Bronchial epithelial cell (primary cell): Measurements from ENCODE around the gene RNF103. TPM values are rescaled to one million over a fixed set of nuclear protein-coding genes. Genes with fewer than 3 reads are reported as not detected.

ENCODE experiments used
- DNase-seq: peaks from one replicate; pipeline ENCODE4 v3.0.0-alpha.2; 2010; ENCODE audit warnings: low read depth
- FAIRE-seq: peaks from 2 replicates; lab custom pipeline; 2011; peaks lifted over from hg19 to GRCh38; lab: Jason Lieb, UNC
- H3K27me3 ChIP-seq: 2 replicates; pipeline ENCODE4 v1.5.1; 2011; ENCODE audit warnings: low read length; ENCODE audit not compliant: control insufficient read depth, insufficient read depth
- H3K36me3 ChIP-seq: 2 replicates; pipeline ENCODE4 v1.5.1; 2011; ENCODE audit warnings: low read length; ENCODE audit not compliant: control insufficient read depth, insufficient read depth
- H3K4me3 ChIP-seq: 2 replicates; pipeline ENCODE4 v1.5.1; 2011; ENCODE audit warnings: mild to moderate bottlenecking, low read depth, low read length, control low read depth
- CTCF ChIP-seq: IDR thresholded peaks from 2 replicates; pipeline ENCODE4 v1.5.1; 2011; ENCODE audit warnings: mild to moderate bottlenecking, moderate library complexity, low read length, control low read depth, inconsistent platforms; ENCODE audit not compliant: insufficient read depth, severe bottlenecking
- total RNA-seq: library from RNA; depleted of rRNA; stranded (reverse); fragments of >200 nt; gene quantifications from 2 replicates; pipeline ENCODE4 v1.2.1, GENCODE V29; 2014

RNF103 gene
- total RNA-seq, 1 donor from 2014 or later: 18.2 TPM

DNA sequence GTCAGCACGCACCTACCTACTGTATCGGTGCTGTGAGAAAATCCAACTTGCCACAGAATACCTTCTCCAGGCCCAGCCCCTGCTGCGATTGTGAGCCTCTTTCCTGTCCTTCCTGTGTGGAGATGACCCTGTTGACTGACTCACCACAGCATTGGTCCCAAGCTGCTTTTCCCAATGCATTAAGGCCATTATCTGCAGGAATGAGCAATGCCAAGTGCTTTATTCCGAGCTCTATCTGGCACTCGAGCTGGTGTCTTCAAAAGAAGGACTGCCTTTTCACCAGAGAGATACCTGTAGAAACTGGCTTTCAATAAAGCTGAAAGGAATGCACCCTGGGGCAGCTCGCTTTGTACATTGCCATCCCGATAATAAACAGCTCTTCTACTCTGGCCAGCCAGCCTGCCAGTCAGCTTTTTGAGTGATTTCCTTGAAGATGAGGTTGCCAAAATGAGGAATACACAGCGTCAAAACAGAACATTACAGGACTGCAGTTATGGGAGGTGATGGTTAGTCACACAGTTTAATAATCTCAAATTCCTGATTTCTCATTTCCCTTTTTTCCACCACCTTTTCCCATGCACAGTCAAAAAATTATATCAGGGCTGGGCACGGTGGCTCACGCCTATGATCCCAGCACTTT lies 8.3 kb upstream of the RNF103 start:
- Histone ChIP-seq H3K27me3 (no peaks in the 10 kb centered on the region), H3K36me3 (no peaks in the 10 kb centered on the region), H3K4me3 (no peak overlapping the region)
- no peak for DNase-seq
- no peak for FAIRE-seq
- TF ChIP-seq CTCF: no peak

- TF ChIP-seq CTCF: no peak
- Histone ChIP-seq H3K36me3 (no peaks in the 10 kb centered on the region), H3K27me3 (no peaks in the 10 kb centered on the region), H3K4me3 (no peak overlapping the region)
- DNase-seq (no peak), FAIRE-seq (no peak)
Measured at GRCh38 chr2:86628091-86628522, 4.4 kb upstream of the RNF103 start.

DNA sequence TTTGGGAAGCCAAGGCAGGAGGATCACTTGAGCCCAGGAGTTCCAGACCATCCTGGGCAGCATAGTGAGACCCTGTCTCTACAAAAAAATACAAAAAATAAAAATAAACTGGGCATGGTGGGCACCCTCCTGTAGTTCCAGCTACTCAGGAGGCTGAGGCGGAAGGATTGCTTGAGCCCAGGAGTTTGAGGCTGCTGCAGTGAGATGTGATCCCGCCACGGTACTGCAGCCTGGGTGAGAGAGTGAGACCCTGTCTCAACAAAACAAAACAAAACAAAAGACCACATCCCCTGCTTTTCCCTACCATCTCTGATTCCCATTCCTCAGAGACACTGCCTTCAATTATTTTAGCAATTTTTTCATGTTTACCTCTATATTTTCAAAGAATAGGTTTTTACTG lies 3.9 kb upstream of the RNF103 start:
- FAIRE-seq (no peak), DNase-seq (no peak)
- H3K4me3 ChIP-seq: no peak overlapping the region
- H3K36me3 ChIP-seq: no peaks in the 10 kb centered on the region
- no peak for TF ChIP-seq CTCF
- H3K27me3 ChIP-seq: no peaks in the 10 kb centered on the region

DNA sequence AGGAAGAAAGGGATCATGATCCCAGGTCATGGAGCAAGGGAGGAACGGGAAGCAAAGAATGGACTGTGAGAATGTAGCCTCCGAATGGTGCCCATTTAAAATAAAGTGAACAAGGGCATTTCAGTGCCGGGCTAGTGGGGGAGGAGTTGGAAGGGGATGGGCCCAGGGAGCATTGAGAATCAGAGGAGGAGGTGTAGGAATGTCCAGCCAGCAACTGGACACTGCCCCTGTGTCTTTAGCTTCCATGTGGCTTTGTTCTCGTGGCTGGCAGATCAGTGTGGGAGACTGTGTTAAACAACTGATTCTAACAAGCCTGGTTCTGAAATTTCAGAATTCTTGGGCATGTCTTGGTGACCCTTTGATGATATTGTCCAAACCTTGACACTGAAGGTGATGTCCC lies 1.4 kb upstream of the RNF103 start:
- TF ChIP-seq CTCF: no peak
- no peak for DNase-seq
- Histone ChIP-seq H3K36me3 (no peaks in the 10 kb centered on the region), H3K27me3 (no peaks in the 10 kb centered on the region), H3K4me3 (no peak overlapping the region)
- FAIRE-seq: no peak

- no peak for TF ChIP-seq CTCF
- DNase-seq: no peak
- Histone ChIP-seq H3K27me3 (no peaks in the 10 kb centered on the region), H3K4me3 (no peak overlapping the region), H3K36me3 (no peaks in the 10 kb centered on the region)
- no peak for FAIRE-seq
Measured at GRCh38 chr2:86624267-86624547, 542 bp upstream of the RNF103 start.

- H3K36me3 ChIP-seq: peaks cover 2% of the 10 kb centered on the region
- H3K4me3 ChIP-seq: peak overlapping the region; percentile 62
- H3K27me3 ChIP-seq: no peaks in the 10 kb centered on the region
- DNase-seq: no peak
- no peak for FAIRE-seq
- TF ChIP-seq CTCF: no peak
Measured at GRCh38 chr2:86623043-86623493, 597 bp downstream of the RNF103 start.
